HG03045 (cell line): ENCODE data around the gene SLC35A3.
"Not testable (repeated sequence)": the region's sequence is repeated elsewhere in the genome, so short reads cannot be mapped to it uniquely, and the experiment has no call there.

Source experiments
- ATAC-seq: cut with Tn5 transposase; IDR thresholded peaks from one replicate; pipeline ENCODE4 v1.9.1; 2021; ENCODE audit warnings: mild to moderate bottlenecking, moderate library complexity; ENCODE audit not compliant: unreplicated experiment

SLC35A3 gene

GRCh38 chr1:99970713-99971255 is 988 bp downstream of the SLC35A3 start:
- no peak for ATAC-seq

GRCh38 chr1:99972066-99972465 is 2.3 kb downstream of the SLC35A3 start:
- ATAC-seq: not testable (repeated sequence)

- no peak for ATAC-seq
Observed at GRCh38 chr1:99975529-99975928, 5.7 kb downstream of the SLC35A3 start.

- ATAC-seq: not testable (repeated sequence)
Observed at GRCh38 chr1:99977326-99977725, 7.5 kb downstream of the SLC35A3 start.

GRCh38 chr1:99978218-99978617 is 8.4 kb downstream of the SLC35A3 start:
- ATAC-seq: no peak

- ATAC-seq: no peak
Observed at GRCh38 chr1:99979091-99979490, 9.3 kb downstream of the SLC35A3 start.

- no peak for ATAC-seq
Observed at GRCh38 chr1:99980928-99981327, 11.1 kb downstream of the SLC35A3 start.

GRCh38 chr1:99986656-99987225 is 16.9 kb downstream of the SLC35A3 start:
- no peak for ATAC-seq

- ATAC-seq: no peak
Observed at GRCh38 chr1:99988210-99988765, 18.5 kb downstream of the SLC35A3 start.

GRCh38 chr1:99992044-99992722 is 22.4 kb downstream of the SLC35A3 start:
- no peak for ATAC-seq

GRCh38 chr1:99992760-99993467 is 23.1 kb downstream of the SLC35A3 start:
- ATAC-seq: no peak

- ATAC-seq: no peak
Observed at GRCh38 chr1:99993468-99993845, 23.7 kb downstream of the SLC35A3 start.

- no peak for ATAC-seq
Observed at GRCh38 chr1:99994496-99994895, 24.7 kb downstream of the SLC35A3 start.

GRCh38 chr1:99996951-99997350 is 27.2 kb downstream of the SLC35A3 start:
- ATAC-seq: no peak

GRCh38 chr1:100001462-100001861 is 31.7 kb downstream of the SLC35A3 start:
- ATAC-seq: no peak

GRCh38 chr1:100005424-100005823 is 35.6 kb downstream of the SLC35A3 start:
- no peak for ATAC-seq

GRCh38 chr1:100006688-100007087 is 36.9 kb downstream of the SLC35A3 start:
- ATAC-seq: no peak

- no peak for ATAC-seq
Observed at GRCh38 chr1:100009458-100009857, 39.7 kb downstream of the SLC35A3 start.

GRCh38 chr1:100010804-100011203 is 41.0 kb downstream of the SLC35A3 start:
- ATAC-seq: no peak

- ATAC-seq: no peak
Observed at GRCh38 chr1:100019220-100019619, 49.4 kb downstream of the SLC35A3 start.

- no peak for ATAC-seq
Observed at GRCh38 chr1:100023482-100023881, 53.7 kb downstream of the SLC35A3 start.

- no peak for ATAC-seq
Observed at GRCh38 chr1:100027212-100027611, 57.4 kb downstream of the SLC35A3 start.
